GM06990 (cell line): Measurements from ENCODE around the gene DHCR7.

Experiments used
- DNase-seq: peaks from one replicate; pipeline ENCODE4 v3.0.0-alpha.2; 2011; ENCODE audit not compliant: insufficient read length; ENCODE audit errors: extremely low read depth
- H3K27me3 ChIP-seq: replicated peaks from 2 replicates; pipeline ENCODE4 v1.6.0; 2011; ENCODE audit warnings: low read length; ENCODE audit not compliant: control insufficient read depth, insufficient read depth
- H3K36me3 ChIP-seq: 2 replicates; pipeline ENCODE4 v1.5.1; 2011; ENCODE audit warnings: low read length; ENCODE audit not compliant: control insufficient read depth, insufficient read depth
- H3K4me3 ChIP-seq: replicated peaks from 2 replicates; pipeline ENCODE4 v1.5.1; 2011; ENCODE audit warnings: low read depth, mild to moderate bottlenecking, control low read depth, low read length
- CTCF ChIP-seq: IDR thresholded peaks from 2 replicates; pipeline ENCODE4 v1.5.1; 2011; ENCODE audit warnings: low read length, control low read depth, mild to moderate bottlenecking, inconsistent platforms; ENCODE audit not compliant: insufficient read depth, poor library complexity, severe bottlenecking

The DHCR7 gene

GRCh38 chr11:71476031-71476430, 27.8 kb upstream of the DHCR7 start:
- peaks cover 58% of the 10 kb centered on the region for H3K36me3 ChIP-seq
- no peak for DNase-seq
- no peak for TF ChIP-seq CTCF
- H3K27me3 ChIP-seq: no peaks in the 10 kb centered on the region
- no peak overlapping the region for H3K4me3 ChIP-seq

GRCh38 chr11:71474771-71475483, 26.7 kb upstream of the DHCR7 start:
- no peak overlapping the region for H3K4me3 ChIP-seq
- H3K27me3 ChIP-seq: no peaks in the 10 kb centered on the region
- TF ChIP-seq CTCF: no peak
- H3K36me3 ChIP-seq: peaks cover 52% of the 10 kb centered on the region
- no peak for DNase-seq

GRCh38 chr11:71474141-71474770, 26.1 kb upstream of the DHCR7 start:
- H3K36me3 ChIP-seq: peaks cover 48% of the 10 kb centered on the region
- no peak for TF ChIP-seq CTCF
- no peaks in the 10 kb centered on the region for H3K27me3 ChIP-seq
- no peak overlapping the region for H3K4me3 ChIP-seq
- DNase-seq: no peak

GRCh38 chr11:71473793-71474080, 25.5 kb upstream of the DHCR7 start:
- H3K27me3 ChIP-seq: no peaks in the 10 kb centered on the region
- TF ChIP-seq CTCF: no peak
- no peak overlapping the region for H3K4me3 ChIP-seq
- no peak for DNase-seq
- peaks cover 46% of the 10 kb centered on the region for H3K36me3 ChIP-seq

GRCh38 chr11:71472941-71473792, 25.0 kb upstream of the DHCR7 start:
- Histone ChIP-seq H3K36me3 (peaks cover 43% of the 10 kb centered on the region), H3K4me3 (no peak overlapping the region), H3K27me3 (no peaks in the 10 kb centered on the region)
- DNase-seq: no peak
- TF ChIP-seq CTCF: no peak
